Measurements from ENCODE around the gene SOCS6.

DNA sequence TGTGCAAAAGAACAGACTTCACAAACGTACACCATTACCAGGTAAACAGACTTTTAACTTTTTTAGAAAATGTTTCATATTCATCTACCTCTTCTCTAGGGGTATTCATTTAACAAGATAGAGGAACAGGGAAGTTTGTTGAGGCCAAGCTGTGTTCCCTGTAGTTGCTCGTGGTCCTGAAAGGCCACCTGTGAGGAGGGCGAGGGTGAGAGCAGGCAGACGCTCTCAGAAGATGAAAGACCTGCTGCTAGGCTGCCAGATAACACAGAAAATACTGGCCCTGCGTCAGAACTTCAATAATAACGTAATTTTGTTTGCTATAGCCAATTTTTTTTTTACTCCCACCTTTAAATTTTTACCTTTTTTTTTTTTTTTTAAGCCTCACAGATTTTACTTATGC lies 42.0 kb downstream of the SOCS6 start:
- TF ChIP-seq, protein P1, sequence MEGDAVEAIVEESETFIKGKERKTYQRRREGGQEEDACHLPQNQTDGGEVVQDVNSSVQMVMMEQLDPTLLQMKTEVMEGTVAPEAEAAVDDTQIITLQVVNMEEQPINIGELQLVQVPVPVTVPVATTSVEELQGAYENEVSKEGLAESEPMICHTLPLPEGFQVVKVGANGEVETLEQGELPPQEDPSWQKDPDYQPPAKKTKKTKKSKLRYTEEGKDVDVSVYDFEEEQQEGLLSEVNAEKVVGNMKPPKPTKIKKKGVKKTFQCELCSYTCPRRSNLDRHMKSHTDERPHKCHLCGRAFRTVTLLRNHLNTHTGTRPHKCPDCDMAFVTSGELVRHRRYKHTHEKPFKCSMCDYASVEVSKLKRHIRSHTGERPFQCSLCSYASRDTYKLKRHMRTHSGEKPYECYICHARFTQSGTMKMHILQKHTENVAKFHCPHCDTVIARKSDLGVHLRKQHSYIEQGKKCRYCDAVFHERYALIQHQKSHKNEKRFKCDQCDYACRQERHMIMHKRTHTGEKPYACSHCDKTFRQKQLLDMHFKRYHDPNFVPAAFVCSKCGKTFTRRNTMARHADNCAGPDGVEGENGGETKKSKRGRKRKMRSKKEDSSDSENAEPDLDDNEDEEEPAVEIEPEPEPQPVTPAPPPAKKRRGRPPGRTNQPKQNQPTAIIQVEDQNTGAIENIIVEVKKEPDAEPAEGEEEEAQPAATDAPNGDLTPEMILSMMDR (IDR thresholded peaks at IDR 0.05; ENCODE audit: low read depth, low read length) = no peak
- TF ChIP-seq EZH2phosphoT487 (IDR thresholded peaks at IDR 0.05; ENCODE audit: low read depth) = no peak

Measured in OCI-LY3 (cell line).